HEK293T (cell line): ENCODE results near the gene POLN.

ENCODE experiments used
- ARNT ChIP-seq: fragments of 450-650 bp; IDR thresholded peaks from 2 replicates; pipeline ENCODE4 v1.6.1; 2017; ENCODE audit warnings: mild to moderate bottlenecking
- BHLHE40 ChIP-seq: fragments of 450-650 bp; IDR thresholded peaks from 2 replicates; pipeline ENCODE4 v1.6.1; 2016; ENCODE audit warnings: mild to moderate bottlenecking, moderate library complexity, borderline replicate concordance
- ELF4 ChIP-seq: fragments of 450-650 bp; IDR thresholded peaks from 2 replicates; pipeline ENCODE4 v1.6.1; 2017; ENCODE audit warnings: antibody characterized with exemption
- FOXA1 ChIP-seq: fragments of 450-650 bp; IDR thresholded peaks from 2 replicates; pipeline ENCODE4 v1.6.1; 2016; ENCODE audit warnings: mild to moderate bottlenecking
- FOXK2 ChIP-seq: fragments of 450-650 bp; IDR thresholded peaks from 2 replicates; pipeline ENCODE4 v1.6.1; 2016; ENCODE audit warnings: mild to moderate bottlenecking
- FOXM1 ChIP-seq: fragments of 450-650 bp; IDR thresholded peaks from 2 replicates; pipeline ENCODE4 v1.6.1; 2017; ENCODE audit warnings: mild to moderate bottlenecking, borderline replicate concordance
- L3MBTL2 ChIP-seq: fragments of 450-650 bp; conservative IDR thresholded peaks from 2 replicates; pipeline ENCODE4 v1.6.1; 2016; ENCODE audit warnings: mild to moderate bottlenecking
- LEF1 ChIP-seq: fragments of 450-650 bp; IDR thresholded peaks from 2 replicates; pipeline ENCODE4 v1.6.1; 2017; ENCODE audit warnings: mild to moderate bottlenecking, borderline replicate concordance
- NFRKB ChIP-seq: fragments of 450-650 bp; IDR thresholded peaks from 2 replicates; pipeline ENCODE4 v1.6.1; 2016; ENCODE audit warnings: mild to moderate bottlenecking, moderate library complexity
- PKNOX1 ChIP-seq: fragments of 450-650 bp; IDR thresholded peaks from 2 replicates; pipeline ENCODE4 v1.6.1; 2016
- SP1 ChIP-seq: fragments of 450-650 bp; IDR thresholded peaks from 2 replicates; pipeline ENCODE4 v1.6.1; 2017
- SUZ12 ChIP-seq: fragments of 450-650 bp; IDR thresholded peaks from 2 replicates; pipeline ENCODE4 v1.6.1; 2016; ENCODE audit warnings: mild to moderate bottlenecking
- ZNF384 ChIP-seq: fragments of 450-650 bp; IDR thresholded peaks from 2 replicates; pipeline ENCODE4 v1.6.1; 2016

DNA sequence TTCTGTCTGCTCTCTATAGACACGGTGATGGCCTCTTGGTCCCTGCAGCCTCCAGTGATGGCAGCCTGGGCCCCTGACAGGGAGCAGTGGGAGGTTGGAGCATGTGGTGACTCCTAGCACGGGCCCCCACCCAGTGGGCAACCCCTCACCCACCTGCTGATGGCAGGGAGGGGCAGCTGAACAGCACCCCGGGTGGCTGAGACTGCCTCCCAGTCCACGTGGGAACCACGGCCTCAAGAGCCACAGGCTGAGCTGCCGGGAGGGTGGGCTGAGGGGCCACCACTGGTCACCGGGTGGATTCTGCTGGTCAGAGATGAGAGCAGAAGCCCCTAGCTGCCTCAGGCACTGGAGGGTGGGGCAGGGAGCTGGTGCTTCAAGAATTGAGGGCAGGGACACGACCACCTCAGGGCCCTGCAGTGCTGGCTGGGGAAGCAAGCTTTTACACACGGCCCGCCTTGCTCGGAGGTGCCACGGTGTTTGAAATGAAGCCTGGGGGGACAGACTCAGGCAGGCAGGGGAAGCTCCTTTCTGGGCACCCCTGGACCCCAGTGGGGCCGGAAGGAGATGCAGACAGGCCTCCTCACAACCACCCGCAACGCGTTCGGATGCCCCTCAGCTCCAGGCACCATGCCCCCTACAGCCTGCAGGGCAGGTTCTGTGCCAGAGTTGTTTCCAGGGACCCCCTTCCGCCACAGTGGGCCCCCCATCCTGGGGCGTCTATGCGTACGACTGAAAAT is 6.3 kb upstream of the POLN start:
- TF ChIP-seq SP1 (no peak), FOXM1 (no peak), LEF1 (no peak), ARNT (no peak), FOXK2 (no peak), ELF4 (no peak), ZNF384 (no peak), SUZ12 (no peak), BHLHE40 (no peak), PKNOX1 (no peak), FOXA1 (no peak), NFRKB (no peak), L3MBTL2 (no peak)
